OCI-LY1 (cell line): ENCODE measurements around the gene PP2D1.

Experiments used
- EZH2 ChIP-seq: fragments of 200-600 bp; sonication (generic), shearing (Covaris generic); IDR thresholded peaks from 2 replicates; pipeline ENCODE4 v1.8.0; 2017; ENCODE audit warnings: borderline replicate concordance, mixed run types, mild to moderate bottlenecking, antibody characterized with exemption, low read length, moderate library complexity, mixed read lengths
- TF ChIP-seq, protein P1 (sequence below): fragments of 200-600 bp; sonication (generic), shearing (Covaris generic); IDR thresholded peaks from 2 replicates; pipeline ENCODE4 v1.5.1; 2017; ENCODE audit warnings: mild to moderate bottlenecking, antibody characterized with exemption, low read length, moderate library complexity, mixed read lengths

DNA sequence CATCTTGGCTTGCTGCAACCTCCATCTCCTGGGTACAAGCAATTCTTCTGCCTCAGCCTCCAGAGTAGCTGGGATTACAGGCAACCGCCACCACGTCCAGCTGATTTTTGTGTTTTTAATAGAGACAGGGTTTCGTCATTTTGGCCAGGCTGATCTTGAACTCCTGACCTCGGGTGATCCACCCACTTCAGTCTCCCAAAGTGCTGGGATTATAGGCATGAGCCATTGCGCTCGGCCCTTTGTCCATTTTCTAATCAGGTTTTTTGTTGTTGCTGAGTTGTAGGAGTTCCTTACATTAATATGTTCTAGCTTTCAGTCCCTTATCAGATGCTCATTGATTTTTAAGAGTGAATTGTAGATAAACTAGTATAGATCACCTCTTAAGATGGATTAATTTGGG, 44.9 kb downstream of the PP2D1 start:
- TF ChIP-seq, protein P1, sequence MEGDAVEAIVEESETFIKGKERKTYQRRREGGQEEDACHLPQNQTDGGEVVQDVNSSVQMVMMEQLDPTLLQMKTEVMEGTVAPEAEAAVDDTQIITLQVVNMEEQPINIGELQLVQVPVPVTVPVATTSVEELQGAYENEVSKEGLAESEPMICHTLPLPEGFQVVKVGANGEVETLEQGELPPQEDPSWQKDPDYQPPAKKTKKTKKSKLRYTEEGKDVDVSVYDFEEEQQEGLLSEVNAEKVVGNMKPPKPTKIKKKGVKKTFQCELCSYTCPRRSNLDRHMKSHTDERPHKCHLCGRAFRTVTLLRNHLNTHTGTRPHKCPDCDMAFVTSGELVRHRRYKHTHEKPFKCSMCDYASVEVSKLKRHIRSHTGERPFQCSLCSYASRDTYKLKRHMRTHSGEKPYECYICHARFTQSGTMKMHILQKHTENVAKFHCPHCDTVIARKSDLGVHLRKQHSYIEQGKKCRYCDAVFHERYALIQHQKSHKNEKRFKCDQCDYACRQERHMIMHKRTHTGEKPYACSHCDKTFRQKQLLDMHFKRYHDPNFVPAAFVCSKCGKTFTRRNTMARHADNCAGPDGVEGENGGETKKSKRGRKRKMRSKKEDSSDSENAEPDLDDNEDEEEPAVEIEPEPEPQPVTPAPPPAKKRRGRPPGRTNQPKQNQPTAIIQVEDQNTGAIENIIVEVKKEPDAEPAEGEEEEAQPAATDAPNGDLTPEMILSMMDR = no peak
- TF ChIP-seq EZH2 = no peak
